A673 (cell line): Measurements from ENCODE around the gene APOBEC4. TPM values are rescaled to one million over a fixed set of nuclear protein-coding genes. Genes with fewer than 3 reads are reported as not detected.
A peak's percentile ranks its signal among the peaks of the same experiment; 100 is the strongest.

Experiments used
- BruUV-seq: library from RNA; stranded (reverse); fragments of 400-500 nt; replicated peaks from 2 replicates; lab custom pipeline; 2021; lab: Mats Ljungman, UMichigan
- CTCF ChIA-PET: fragments of 300-600 bp; sonication (Branson Sonifier 250); formaldehyde crosslinking; loops from one replicate; lab custom pipeline; 2022; ENCODE audit warnings: antibody characterized with exemption; lab: Charles Lee
- POLR2A ChIA-PET: fragments of 300-600 bp; sonication (Branson Sonifier 250); formaldehyde crosslinking; loops from one replicate; lab custom pipeline; 2022; ENCODE audit warnings: antibody characterized with exemption; ENCODE audit not compliant: low non-redundant PET; lab: Charles Lee
- DNase-seq: peaks from one replicate; pipeline ENCODE4 v3.0.0-alpha.2; 2015; ENCODE audit warnings: low spot score
- H3K27ac ChIP-seq: fragments of 200-600 bp; sonication (generic); 2 replicates; pipeline ENCODE4 v1.5.1; 2016; ENCODE audit warnings: mixed run types, low read depth, mild to moderate bottlenecking, mixed read lengths, antibody characterized with exemption, low read length; ENCODE audit not compliant: poor library complexity, severe bottlenecking
- H3K27me3 ChIP-seq: fragments of 200-600 bp; sonication (generic); replicated peaks from 2 replicates; pipeline ENCODE4 v1.6.1; 2017; ENCODE audit warnings: mixed run types, low read depth, mild to moderate bottlenecking, mixed read lengths, antibody characterized with exemption, low read length; ENCODE audit not compliant: insufficient read depth, poor library complexity
- H3K36me3 ChIP-seq: fragments of 200-600 bp; sonication (generic); 2 replicates; pipeline ENCODE4 v1.6.1; 2016; ENCODE audit warnings: mixed run types, mild to moderate bottlenecking, mixed read lengths, antibody characterized with exemption, low read length; ENCODE audit not compliant: insufficient read depth, poor library complexity, severe bottlenecking
- H3K4me1 ChIP-seq: fragments of 200-600 bp; sonication (generic); 2 replicates; pipeline ENCODE4 v1.6.1; 2017; ENCODE audit warnings: mixed run types, mild to moderate bottlenecking, mixed read lengths, antibody characterized with exemption, low read length; ENCODE audit not compliant: insufficient read depth, poor library complexity, severe bottlenecking
- H3K4me3 ChIP-seq: fragments of 200-600 bp; sonication (generic); 2 replicates; pipeline ENCODE4 v1.5.1; 2016; ENCODE audit warnings: low read depth, mixed run types, mild to moderate bottlenecking, mixed read lengths, low read length; ENCODE audit not compliant: poor library complexity, severe bottlenecking
- H3K9me3 ChIP-seq: fragments of 200-600 bp; sonication (generic); 2 replicates; pipeline ENCODE4 v1.6.1; 2016; ENCODE audit warnings: mixed run types, low read depth, mild to moderate bottlenecking, mixed read lengths, antibody characterized with exemption, low read length; ENCODE audit not compliant: poor library complexity, severe bottlenecking
- EZH2 ChIP-seq: fragments of 200-600 bp; sonication (generic); IDR thresholded peaks from 2 replicates; pipeline ENCODE4 v1.6.1; 2017; ENCODE audit warnings: borderline replicate concordance, low read depth, mild to moderate bottlenecking, mixed read lengths, antibody characterized with exemption, low read length; ENCODE audit not compliant: poor library complexity, severe bottlenecking
- intact Hi-C: fragments of 100-400 bp; cut with micrococcal nuclease; formaldehyde crosslinking; loops from one replicate; pipeline ENCODE4 v1.10.0; 2022; ENCODE audit not compliant: unreplicated experiment
- total RNA-seq: library from RNA; stranded (reverse); gene quantifications from 2 replicates; pipeline ENCODE4 v1.2.3, GENCODE V29; 2021
- TF ChIP-seq, protein P1 (sequence below): fragments of 300-800, 200-600 bp; sonication (generic); conservative IDR thresholded peaks from 2 replicates; pipeline ENCODE4 v1.5.1; 2017; ENCODE audit warnings: low read depth, mild to moderate bottlenecking, antibody characterized with exemption, low read length, moderate library complexity, mixed read lengths

The APOBEC4 gene
- total RNA-seq, 1 experiment from 2014 or later = not detected

DNA sequence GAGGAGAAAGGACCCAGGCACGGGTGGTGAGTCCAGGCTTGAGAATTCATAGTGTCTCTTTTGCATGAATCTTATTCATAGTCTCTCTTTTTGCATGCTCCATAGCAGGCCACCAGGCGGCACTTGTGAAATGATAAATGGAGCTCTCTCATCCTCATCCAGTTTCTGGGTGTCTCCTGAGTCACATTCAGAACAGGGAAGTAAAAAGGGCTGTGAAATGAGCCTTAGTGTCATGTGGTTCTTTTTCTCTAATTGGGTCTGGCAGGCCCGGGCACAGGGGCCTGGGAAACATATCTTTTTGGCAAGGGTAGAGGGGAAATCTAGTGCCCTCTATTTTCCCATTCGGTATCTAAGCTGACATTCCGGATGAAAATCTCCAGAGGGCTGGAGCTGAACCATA, 43.8 kb downstream of the APOBEC4 start:
- no TSS peak for BruUV-seq
- no peaks in the 10 kb centered on the region for H3K27me3 ChIP-seq
- H3K27ac ChIP-seq = no peak overlapping the region
- CTCF ChIA-PET = interaction anchor here (0.6 to 1.6 kb wide), 6 partner anchors 23 to 1083 kb away, joined by 3 to 16 read pairs (median 4); no protein-coding TSS in a partner anchor
- DNase-seq = peak; percentile 83
- peaks cover 9% of the 10 kb centered on the region for H3K4me1 ChIP-seq
- intact Hi-C loops = loop anchor here (2.0 kb wide), 1 partner anchor 307 kb away; no protein-coding TSS in a partner anchor
- H3K36me3 ChIP-seq = no peaks in the 10 kb centered on the region
- no peak overlapping the region for H3K4me3 ChIP-seq
- no peaks in the 10 kb centered on the region for H3K9me3 ChIP-seq
- POLR2A ChIA-PET = interaction anchor here (0.6 kb wide), 1 partner anchor 241 kb away, joined by 3 read pairs; no protein-coding TSS in a partner anchor
- TF ChIP-seq, protein P1, sequence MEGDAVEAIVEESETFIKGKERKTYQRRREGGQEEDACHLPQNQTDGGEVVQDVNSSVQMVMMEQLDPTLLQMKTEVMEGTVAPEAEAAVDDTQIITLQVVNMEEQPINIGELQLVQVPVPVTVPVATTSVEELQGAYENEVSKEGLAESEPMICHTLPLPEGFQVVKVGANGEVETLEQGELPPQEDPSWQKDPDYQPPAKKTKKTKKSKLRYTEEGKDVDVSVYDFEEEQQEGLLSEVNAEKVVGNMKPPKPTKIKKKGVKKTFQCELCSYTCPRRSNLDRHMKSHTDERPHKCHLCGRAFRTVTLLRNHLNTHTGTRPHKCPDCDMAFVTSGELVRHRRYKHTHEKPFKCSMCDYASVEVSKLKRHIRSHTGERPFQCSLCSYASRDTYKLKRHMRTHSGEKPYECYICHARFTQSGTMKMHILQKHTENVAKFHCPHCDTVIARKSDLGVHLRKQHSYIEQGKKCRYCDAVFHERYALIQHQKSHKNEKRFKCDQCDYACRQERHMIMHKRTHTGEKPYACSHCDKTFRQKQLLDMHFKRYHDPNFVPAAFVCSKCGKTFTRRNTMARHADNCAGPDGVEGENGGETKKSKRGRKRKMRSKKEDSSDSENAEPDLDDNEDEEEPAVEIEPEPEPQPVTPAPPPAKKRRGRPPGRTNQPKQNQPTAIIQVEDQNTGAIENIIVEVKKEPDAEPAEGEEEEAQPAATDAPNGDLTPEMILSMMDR = peak; percentile 72
- no peak for TF ChIP-seq EZH2

DNA sequence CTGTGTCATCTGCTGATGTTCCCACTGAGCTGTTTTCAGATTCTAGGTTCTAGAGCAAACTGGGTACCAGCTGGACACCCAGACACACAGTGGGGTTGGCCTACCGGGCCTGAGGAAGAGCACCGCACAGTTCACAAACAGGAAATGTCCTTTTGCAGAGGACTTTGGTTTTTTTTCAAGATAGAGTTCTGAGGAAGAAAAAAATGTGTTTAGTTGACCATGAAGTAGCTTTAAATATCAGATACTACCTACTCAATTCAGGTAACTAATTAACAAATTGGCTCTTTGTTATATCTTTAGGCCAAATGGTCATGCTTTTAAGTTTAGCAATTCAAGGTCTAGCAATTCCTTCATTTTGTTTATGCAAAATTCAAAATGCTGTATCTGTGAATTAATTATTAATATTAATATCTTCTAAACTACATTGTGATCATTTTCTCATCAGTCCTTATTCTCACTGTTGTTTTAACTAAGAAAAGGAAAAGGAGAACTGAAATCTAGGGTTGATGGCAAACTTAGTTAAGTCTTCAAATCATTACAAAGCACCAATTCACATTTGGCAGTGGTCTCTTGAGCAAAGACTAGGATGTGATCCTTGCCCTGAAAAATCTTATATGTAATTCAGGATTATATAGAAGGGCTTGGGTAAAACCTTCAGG, 45.7 kb downstream of the APOBEC4 start:
- H3K36me3 ChIP-seq = no peaks in the 10 kb centered on the region
- no peaks in the 10 kb centered on the region for H3K9me3 ChIP-seq
- peaks cover 9% of the 10 kb centered on the region for H3K4me1 ChIP-seq
- ChIA-PET POLR2A (no interaction called here), CTCF (no interaction called here)
- H3K27me3 ChIP-seq = no peaks in the 10 kb centered on the region
- no peak for DNase-seq
- TF ChIP-seq, protein P1 = no peak
- TF ChIP-seq EZH2 = no peak
- no peak overlapping the region for H3K27ac ChIP-seq
- intact Hi-C loops = no loop called here
- no peak overlapping the region for H3K4me3 ChIP-seq
- no TSS peak for BruUV-seq

DNA sequence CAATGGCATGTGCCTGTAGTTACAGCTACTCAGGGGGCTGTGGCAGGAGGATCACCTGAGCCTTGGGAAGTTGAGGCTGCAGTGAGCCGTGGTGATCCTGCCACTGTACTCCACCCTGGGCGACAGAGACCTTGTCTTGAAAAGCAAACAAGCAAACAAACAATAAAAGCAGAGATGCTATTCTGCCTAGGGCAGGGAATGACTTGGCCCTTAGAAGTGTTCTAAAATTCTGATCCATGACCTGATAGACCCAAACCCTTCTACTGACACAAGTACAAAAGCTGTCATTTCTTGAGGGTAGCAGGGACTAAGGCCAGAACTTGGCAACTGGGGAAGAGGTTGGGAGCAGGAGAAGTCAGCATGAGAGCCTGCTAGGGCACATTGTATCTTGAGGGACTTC, 47.2 kb downstream of the APOBEC4 start:
- ChIA-PET POLR2A (no interaction called here), CTCF (no interaction called here)
- Histone ChIP-seq H3K4me1 (peaks cover 9% of the 10 kb centered on the region), H3K36me3 (no peaks in the 10 kb centered on the region), H3K27ac (no peak overlapping the region), H3K4me3 (no peak overlapping the region), H3K9me3 (no peaks in the 10 kb centered on the region), H3K27me3 (no peaks in the 10 kb centered on the region)
- DNase-seq = no peak
- TF ChIP-seq, protein P1 = no peak
- TF ChIP-seq EZH2 = no peak
- no TSS peak for BruUV-seq
- intact Hi-C loops = no loop called here
